UCSD-AML1 (cell line): Measurements from ENCODE around the gene C18orf54.
"Not testable (repeated sequence)": the region's sequence is repeated elsewhere in the genome, so short reads cannot be mapped to it uniquely, and the experiment has no call there.

ENCODE experiments used
- DNase-seq: peaks from one replicate; lab custom pipeline; 2025; ENCODE audit not compliant: unreplicated experiment; lab: John Stamatoyannopoulos, UW

The C18orf54 gene

DNA sequence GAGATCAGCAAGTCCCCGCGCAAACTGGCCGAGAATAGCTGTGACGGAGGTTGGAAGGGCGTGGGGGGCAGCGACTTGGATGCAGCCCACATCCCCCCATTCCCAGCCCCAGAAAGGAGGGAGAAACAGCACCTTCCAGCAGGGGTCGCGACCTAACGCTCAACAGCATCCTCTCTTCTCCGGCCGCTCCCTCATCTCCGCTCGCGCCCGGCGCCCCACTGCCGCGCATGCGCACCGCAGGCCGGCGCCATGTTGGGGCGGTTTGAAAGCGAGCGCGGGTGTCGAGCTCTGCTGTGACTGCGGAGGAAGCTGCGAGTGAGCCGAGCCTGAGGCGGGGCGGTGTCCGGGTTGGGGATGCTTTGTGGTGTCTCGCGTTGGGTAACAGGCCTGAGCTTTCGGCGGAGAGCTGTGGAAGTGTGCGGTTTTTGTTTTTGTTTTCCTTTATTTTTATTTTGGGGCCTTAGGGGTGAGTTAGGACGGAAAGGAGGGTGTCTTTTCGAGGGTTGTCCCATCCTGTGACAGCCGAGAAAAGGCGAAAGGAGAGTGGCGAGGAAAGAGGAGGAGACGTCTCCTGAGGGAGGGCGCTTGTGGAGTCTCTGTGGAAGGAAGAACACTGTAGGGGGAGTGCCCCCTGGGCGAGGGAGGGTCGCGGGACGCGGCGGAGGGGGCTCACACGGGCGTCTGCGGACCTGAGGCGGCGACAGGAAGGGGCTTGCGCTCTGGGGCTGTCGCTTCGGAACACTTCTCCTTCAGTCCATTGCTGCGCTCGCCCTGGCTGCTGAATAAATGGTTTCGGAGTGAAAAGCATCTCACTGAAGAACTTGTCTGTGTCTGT is at the start of gene C18orf54, which contains the start of gene STARD6:
C18orf54 (plus strand) TSS at position 247 of the 835 bp plus-strand sequence. CDS start 2,667 bp downstream, outside the sequence.
STARD6 (minus strand) TSS at position 199 of the 835 bp plus-strand sequence. CDS start 3,285 bp downstream, outside the sequence.
- peak; percentile 95 for DNase-seq

GRCh38 chr18:54309564-54309963 is 48.1 kb upstream of the C18orf54 start:
- not testable (repeated sequence) for DNase-seq

DNA sequence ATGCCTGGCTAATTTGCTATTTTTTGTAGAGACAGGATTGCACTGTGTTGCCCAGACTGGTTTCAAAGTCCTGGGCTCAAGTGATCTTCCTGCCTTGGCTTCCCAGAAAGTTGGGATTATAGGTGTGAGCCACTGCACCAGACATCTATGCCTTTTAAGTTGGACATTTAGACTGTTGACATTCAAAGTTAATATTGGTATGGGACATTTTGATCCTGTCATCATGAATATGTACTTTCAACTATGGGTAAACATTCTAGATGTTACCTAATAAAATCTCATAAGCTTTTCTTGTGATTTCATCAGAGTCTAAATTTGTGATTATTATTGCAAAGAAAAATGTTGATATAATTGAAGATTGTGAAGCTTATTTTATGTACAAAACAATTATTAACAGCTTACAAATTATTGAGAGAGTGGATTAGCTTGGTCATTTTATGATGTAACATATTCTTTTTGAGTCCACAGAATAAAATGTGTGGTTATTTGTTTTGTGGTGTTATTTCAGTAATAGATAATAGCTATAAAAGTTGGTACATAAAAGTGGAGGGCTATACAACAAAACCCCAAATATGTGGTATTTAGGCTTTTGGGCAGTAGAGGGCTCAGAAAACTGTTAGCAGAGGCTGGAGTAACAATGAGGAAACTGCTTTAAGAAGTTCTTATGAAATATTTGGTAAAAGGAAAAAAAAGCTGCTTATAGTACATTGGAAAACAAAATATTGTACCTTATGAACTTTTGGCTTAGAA is 41.5 kb upstream of the C18orf54 start:
- no peak for DNase-seq

DNA sequence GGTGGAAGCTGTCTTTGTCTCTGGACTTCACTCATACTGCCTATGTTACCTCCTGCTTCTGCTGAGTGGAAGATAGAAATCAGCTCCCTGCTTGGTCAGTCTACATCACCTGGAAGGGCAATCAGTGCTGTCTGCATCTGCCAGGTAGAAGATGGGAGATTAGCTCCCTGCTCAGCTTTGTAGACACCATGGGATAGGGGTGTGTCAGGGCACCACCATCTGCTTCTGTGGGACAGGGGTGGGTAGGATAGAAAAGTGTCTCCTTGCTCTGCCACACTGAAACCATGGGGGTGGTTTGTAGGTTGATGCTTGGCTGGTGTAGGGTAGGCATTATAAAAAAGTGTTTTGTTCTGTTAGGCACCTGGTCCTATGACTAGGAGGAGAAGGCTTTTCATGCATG is 34.1 kb upstream of the C18orf54 start:
- DNase-seq: no peak

DNA sequence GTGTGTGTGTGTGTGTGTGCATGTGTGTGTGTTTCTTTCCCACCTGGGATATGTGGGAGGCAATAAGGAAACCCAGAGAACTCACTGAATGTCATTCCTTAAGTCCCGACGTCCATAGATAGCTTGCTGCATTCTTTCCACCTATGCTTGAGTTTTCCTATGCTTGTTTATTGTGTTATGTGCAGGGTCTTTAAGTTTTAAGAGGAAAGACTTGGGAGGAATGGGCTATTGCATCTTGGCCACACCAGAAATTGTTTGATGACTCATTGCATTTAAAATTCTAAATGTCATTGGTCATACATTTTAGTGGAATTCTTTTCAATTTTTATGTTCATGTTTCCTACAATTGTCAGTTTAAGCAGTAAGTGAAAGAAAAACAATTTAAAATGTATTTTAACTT is 33.7 kb upstream of the C18orf54 start:
- DNase-seq: no peak

DNA sequence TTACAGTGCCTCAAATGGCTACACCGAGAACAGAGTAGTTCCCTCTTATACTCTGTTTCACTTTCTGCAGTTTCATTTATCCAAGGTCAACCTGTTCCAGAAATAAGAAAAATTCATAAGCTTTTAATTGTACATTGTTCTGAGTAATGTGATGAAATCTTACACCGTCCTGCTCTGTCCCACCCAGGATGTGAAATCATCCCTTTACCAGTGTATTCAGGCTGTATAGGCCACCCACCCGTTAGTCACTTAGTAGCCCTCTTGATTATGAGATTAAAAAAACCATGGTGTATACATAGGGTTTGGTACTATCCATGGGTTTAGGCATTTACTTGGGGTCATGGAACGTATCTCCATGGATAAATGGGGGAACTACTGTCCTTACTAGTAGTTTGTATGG is 29.9 kb upstream of the C18orf54 start:
- no peak for DNase-seq

GRCh38 chr18:54329787-54330186 is 27.9 kb upstream of the C18orf54 start:
- no peak for DNase-seq

DNA sequence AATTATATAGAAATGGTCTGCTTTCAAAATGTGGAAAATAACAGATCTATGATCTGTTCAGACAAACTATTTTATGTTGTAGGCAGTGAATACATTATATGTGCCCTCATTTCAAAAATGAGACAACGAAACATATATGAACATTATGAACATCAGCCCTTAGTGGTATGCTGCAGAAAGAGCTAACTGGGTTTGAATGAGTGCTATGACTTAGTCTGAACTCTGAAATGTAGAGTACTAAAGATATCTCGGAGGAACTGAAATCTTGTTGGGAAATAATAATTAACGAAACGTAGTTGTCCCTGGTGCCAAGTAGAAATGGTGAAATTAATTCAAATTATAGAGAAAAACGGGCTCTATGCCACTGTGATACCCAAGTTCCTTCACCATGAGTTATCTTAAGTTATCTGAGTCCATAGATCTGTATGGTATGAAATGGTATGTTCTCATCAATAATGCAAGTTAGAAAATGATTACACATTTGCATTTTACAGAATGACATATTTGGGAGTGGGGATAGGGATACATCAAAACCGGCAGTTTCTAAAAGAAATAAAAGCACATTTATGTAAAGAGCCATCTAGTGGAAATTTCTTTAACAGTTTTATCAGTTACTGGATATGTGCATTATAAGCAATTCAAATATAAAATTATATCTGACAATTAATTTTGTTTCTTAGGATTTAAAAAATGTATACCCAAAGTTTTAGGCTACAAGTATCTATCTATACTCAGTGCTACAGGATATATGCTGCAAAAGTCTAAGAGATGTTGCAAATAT is 26.7 kb upstream of the C18orf54 start:
- no peak for DNase-seq

DNA sequence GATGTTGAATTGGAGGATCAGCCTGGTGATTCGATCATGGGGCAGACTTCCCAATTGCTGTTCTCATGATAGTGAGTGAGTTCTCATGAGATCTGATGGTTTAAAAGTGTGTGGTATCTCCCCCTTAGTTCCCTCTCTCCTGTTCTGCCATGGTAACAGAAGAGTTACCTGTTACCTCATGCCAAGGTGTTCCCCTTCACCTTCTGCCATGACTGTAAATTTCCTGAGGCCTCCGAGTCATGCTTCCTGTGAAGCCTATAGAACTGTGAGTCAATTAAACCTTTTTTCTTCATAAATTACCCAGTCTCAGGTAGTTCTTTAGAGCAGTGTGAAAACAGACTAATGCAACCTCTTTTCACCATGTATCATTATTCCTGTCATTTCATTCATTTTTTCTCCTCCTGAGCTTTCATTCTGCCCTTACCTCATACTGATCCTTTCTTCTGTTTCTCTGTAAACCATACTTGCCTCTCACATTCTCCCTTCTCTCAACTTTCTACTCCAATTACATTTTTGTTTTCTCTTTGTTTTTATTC is 22.0 kb upstream of the C18orf54 start:
- DNase-seq: no peak

GRCh38 chr18:54338230-54338629 is 19.5 kb upstream of the C18orf54 start:
- DNase-seq: no peak

- no peak for DNase-seq
Observed at GRCh38 chr18:54351186-54351585, 6.5 kb upstream of the C18orf54 start.

DNA sequence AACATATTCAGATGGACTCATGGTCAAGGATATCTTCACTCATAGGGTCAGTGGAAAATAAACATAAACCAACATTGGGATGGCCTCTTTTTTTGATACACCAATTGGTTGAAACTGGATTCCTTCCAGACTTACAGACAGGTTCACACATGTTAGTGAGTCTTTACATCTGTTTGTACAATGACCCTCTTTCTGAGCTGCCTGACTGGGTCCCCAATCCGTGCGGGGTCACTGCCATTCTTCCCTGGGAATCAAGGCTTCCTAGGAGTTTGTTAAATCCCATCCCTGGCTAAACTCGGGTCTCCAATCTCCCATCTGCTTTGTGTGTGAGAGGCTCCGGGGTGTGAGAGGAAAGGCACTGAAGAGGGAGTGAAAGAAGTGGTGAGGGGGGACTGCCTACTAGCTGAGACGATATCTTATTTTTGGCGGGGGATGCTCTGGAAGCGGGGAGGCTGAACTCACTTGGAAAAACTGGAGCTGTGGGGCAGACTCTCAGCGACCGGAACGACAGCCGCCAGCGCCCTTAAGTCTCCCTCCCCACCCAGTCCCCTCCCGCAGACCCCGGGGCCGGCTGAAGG is 535 bp upstream of the C18orf54 start:
- no peak for DNase-seq

DNA sequence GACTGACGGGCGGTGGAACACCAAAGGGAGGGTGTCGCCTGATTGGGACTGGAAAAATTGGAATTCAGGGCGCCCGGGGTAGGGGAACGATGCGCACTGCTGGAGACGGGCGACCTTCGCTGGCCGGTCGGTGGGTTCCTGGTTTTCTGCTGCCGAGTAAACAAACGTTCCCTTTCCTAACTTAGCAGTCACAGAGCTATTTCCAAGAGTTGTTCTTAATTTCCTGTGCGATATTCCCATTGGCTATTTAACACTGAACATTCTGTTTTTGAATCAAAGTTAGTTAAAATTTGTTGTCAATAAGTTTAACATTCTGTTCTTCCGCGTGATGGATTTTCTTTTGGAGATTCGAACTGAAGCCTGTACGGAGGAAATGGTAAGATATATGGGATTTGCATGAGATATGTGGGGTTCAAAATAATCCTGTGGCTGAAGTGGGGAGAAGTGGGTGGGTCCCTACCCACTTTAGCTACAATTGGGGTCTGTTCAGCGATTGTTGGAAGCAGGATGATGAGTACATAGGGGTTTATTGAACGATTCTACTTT is 862 bp downstream of the C18orf54 start:
- DNase-seq: no peak

DNA sequence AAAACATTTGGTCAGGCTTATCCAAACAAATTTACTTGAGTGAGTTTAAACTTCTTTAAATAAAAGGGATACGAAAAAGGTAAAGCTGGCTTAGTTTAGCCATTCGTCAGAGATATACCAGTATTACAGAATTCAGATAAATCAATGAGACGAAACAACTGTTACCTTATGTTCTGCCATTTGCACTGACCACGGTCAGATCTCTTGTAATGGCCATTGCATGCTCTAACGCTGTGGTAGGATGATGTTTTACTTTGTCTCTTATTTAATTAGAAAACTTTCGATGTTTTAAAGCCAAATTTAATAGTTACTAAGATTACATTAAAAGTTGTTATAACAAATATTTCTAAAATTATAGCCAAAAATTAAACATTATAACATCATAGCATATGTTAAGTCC is 1.5 kb downstream of the C18orf54 start:
- DNase-seq: no peak

DNA sequence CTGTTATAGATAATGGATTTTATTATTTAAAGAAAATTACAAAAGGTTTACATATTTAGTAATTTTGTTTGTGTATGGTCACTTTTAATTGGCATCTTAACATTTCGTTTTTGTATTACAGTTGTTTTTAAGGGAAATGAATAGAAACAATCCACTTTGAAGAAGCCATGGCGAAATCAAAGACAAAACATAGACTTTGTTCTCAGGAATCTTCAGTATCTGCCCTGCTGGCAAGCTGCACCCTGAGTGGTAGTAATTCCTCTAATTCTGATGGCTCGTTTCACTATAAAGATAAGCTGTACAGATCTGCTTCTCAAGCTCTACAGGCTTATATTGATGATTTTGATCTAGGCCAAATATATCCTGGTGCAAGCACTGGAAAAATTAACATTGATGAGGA is 2.7 kb downstream of the C18orf54 start:
- DNase-seq: no peak

DNA sequence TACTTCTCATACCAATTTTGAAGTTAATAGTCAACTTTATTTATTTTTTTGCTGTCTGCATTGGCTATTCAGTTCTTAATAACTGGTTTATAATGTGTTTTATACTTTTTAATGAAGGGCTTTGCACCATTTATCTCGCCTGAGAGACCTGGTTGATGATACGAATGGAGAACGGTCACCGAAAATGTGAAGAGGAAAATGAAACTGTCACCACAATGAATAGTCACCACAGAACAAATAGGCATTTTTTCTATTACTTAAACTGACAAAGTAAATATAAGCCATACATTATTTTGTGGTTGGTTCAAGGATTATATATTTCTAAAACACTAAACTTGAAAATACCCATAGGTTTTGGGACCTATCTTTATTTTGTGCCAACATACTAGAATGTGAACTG is 20.4 kb downstream of the C18orf54 start:
- no peak for DNase-seq

- no peak for DNase-seq
Observed at GRCh38 chr18:54381640-54382039, 23.9 kb downstream of the C18orf54 start.

- DNase-seq: no peak
Observed at GRCh38 chr18:54382076-54382475, 24.4 kb downstream of the C18orf54 start.

DNA sequence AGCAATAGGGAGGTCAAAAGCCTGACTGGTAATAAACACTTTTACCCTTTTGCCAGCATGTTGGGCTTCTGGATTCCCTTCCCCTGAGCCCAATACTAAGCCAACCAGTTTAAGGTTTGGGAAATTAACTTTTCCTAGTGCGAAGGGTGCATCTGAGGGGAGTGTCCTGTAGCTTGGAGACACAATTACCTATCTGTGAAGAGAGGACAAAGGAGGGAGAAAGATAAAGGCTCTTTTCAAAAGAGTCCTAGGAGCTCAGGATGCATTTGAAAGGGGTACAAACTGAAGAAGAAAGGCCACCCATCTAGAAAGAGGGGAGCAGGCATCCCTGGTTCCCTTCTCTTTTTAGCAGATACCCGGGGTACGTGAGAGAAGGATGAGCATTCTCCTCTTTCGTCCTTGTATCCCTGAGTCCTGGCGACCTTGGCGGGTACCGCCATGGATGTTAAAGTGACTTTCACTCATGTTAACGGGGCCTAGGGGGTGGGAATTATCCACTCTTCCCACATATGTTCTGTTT is 25.1 kb downstream of the C18orf54 start:
- DNase-seq: no peak

- no peak for DNase-seq
Observed at GRCh38 chr18:54386043-54386442, 28.3 kb downstream of the C18orf54 start.
